Left lung (tissue), 10 donors: ENCODE results near the gene DZIP1L. TPM values are rescaled to one million over a fixed set of nuclear protein-coding genes. Genes with fewer than 3 reads are reported as not detected.

Source experiments
- ATAC-seq: fragments of 200-7000 bp; cut with Tn5 transposase; one replicate; pipeline ENCODE4 v1.9.1; 2020; ENCODE audit warnings: moderate library complexity
- DNase-seq, 4 donors: peaks; one replicate each; pipeline ENCODE4 v3.0.0-alpha.2; 2013 to 2020
- H3K27ac ChIP-seq, 2 donors: fragments of 200-600 bp; sonication (generic) in 1 of 2; one replicate each; pipeline versions ENCODE4 v1.5.0 to v1.8.0; 2020 to 2021
- H3K27me3 ChIP-seq, 2 donors: fragments of 200-600 bp; sonication (generic) in 1 of 2; one replicate each; pipeline versions ENCODE4 v1.5.0 to v1.8.0; 2020 to 2021
- H3K36me3 ChIP-seq, 2 donors: fragments of 200-600 bp; sonication (generic) in 1 of 2; one replicate each; pipeline versions ENCODE4 v1.5.0 to v1.8.0; 2020 to 2021
- H3K4me1 ChIP-seq, 2 donors: fragments of 200-600 bp; one replicate each; pipeline ENCODE4 v1.8.0; 2021
- H3K4me3 ChIP-seq, 2 donors: fragments of 200-600 bp; sonication (generic) in 1 of 2; one replicate each; pipeline versions ENCODE4 v1.5.0 to v1.8.0; 2020 to 2021; ENCODE audit warnings: mild to moderate bottlenecking in 1 of 2
- H3K9me3 ChIP-seq, 2 donors: fragments of 200-600 bp; sonication (generic) in 1 of 2; one replicate each; pipeline versions ENCODE4 v1.5.0 to v1.8.0; 2020 to 2021
- intact Hi-C, 2 donors: fragments of 100-400 bp; cut with DNase I; formaldehyde crosslinking; loops; one replicate each; pipeline versions ENCODE4 v1.11.2 to v1.14.2; 2022
- polyA plus RNA-seq, 6 donors: library from polyadenylated mRNA; unstranded; fragments of 120-200 nt; gene quantifications; one replicate each; pipeline ENCODE4 v1.2.1, GENCODE V29; 2013; ENCODE audit not compliant: insufficient read length in 6 of 6
- total RNA-seq, 2 donors: library from RNA; stranded (reverse); fragmentation: NEBNext Ultra II Directional; extraction: Animal tissue kit (Norgen Biotek cat#: 25700); gene quantifications; one replicate each; pipeline ENCODE4 v1.2.1, GENCODE V29; 2021
- TF ChIP-seq, protein P1 (sequence below), 2 donors: fragments of 200-600 bp; sonication (generic) in 1 of 2; IDR thresholded peaks; one replicate each; pipeline versions ENCODE4 v1.5.0 to v1.8.0; 2021; ENCODE audit warnings: antibody characterized with exemption in 2 of 2
- donor health status: DM: no; HTN: yes; CAD: no.
- donor health status: DM: no; HTN: no; CAD: no.

DZIP1L gene
- total and polyA plus RNA-seq, 8 donors = 14.0 to 24.2 (median 19.7) TPM

DNA sequence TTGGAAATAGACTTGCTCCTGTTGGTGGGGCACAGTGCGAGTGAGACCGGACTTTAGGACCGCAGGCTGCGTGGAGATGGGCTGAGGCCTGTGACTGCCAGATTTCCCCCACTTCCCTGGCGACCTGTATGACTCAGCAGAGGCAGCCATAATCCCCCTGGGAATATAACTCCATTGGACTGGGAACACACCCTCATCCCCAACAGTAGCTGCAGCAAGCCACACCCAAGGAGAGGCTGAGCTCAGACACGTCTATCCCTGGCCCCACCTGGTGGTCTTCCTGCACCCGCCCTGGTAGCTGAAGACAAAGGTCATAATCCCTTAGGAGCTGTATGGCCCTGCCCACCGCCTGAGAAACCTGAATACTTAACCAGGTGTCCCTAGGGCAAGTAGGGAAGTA is 42.6 kb downstream of the DZIP1L start:
- TF ChIP-seq, protein P1, sequence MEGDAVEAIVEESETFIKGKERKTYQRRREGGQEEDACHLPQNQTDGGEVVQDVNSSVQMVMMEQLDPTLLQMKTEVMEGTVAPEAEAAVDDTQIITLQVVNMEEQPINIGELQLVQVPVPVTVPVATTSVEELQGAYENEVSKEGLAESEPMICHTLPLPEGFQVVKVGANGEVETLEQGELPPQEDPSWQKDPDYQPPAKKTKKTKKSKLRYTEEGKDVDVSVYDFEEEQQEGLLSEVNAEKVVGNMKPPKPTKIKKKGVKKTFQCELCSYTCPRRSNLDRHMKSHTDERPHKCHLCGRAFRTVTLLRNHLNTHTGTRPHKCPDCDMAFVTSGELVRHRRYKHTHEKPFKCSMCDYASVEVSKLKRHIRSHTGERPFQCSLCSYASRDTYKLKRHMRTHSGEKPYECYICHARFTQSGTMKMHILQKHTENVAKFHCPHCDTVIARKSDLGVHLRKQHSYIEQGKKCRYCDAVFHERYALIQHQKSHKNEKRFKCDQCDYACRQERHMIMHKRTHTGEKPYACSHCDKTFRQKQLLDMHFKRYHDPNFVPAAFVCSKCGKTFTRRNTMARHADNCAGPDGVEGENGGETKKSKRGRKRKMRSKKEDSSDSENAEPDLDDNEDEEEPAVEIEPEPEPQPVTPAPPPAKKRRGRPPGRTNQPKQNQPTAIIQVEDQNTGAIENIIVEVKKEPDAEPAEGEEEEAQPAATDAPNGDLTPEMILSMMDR (IDR thresholded peaks at IDR 0.05) = no peak
- DNase-seq = no peak
- no peaks in the 10 kb centered on the region for H3K27me3 ChIP-seq
- no peak overlapping the region for H3K4me3 ChIP-seq
- no peaks in the 10 kb centered on the region for H3K9me3 ChIP-seq
- no peak overlapping the region for H3K27ac ChIP-seq
- no peak for ATAC-seq
- H3K4me1 ChIP-seq = no peaks in the 10 kb centered on the region
- H3K36me3 ChIP-seq = peaks cover 0 to 45% of the 10 kb centered on the region in 2 donors
- intact Hi-C loops = no loop called here

DNA sequence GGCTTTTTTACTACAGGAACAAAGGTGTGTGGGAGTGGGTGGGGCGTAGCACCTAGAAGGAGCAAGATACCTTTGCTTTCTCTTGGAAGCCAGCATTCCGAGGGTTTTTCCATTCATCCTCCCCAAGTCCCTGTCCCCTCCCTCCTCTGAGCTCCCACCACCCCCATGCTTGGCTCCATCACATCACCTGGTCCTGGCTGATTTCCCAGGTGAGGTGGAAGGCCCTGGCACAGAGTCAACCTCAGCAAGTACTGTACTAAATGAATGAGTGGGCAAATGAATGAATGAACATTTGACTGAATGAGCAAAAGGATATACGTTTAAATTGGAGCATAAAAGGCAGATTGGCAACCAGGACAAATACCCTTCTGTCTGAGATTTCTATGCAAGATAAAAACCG is 45.4 kb downstream of the DZIP1L start:
- no peak for ATAC-seq
- no peak overlapping the region for H3K27ac ChIP-seq
- H3K27me3 ChIP-seq = no peaks in the 10 kb centered on the region
- TF ChIP-seq, protein P1 (IDR thresholded peaks at IDR 0.05) = no peak
- no peak for DNase-seq
- no peaks in the 10 kb centered on the region for H3K9me3 ChIP-seq
- no peak overlapping the region for H3K4me3 ChIP-seq
- intact Hi-C loops = no loop called here
- H3K36me3 ChIP-seq = peaks cover 0 to 46% of the 10 kb centered on the region in 2 donors
- H3K4me1 ChIP-seq = no peaks in the 10 kb centered on the region

DNA sequence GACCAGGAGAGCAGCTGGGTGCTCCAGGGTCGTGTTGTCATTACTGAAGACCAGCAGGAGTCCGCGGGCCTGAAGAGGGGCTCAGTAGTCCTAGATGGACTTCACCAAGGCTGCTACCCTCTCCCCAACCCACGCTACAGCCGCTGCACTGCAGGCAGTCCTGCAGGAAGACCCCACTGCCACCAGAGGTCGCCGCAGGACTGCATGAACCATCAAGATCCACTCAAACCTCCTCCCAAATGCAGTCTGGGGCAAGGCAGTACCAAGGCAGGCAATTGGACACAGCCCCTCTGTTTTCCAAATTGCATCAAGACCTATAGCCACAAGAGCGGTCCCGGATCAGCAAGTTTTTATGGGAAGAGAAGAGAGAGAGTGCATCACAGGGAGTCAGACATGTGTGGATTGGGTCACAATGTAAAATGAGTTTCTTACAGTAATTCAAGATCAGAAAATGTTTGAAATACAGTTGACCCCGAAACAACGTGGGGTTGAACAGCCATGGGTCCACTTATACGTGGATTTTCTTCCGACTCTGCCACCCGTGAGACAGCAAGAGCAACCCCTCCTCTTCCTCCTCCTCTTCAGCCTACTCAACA is 46.7 kb downstream of the DZIP1L start:
- no peak overlapping the region for H3K27ac ChIP-seq
- intact Hi-C loops = loop anchor here in 1 of 2 donors (5.0 kb wide), 1 partner anchor 49 kb away; the partner anchor contains the start of gene DZIP1L
- H3K9me3 ChIP-seq = no peaks in the 10 kb centered on the region
- H3K36me3 ChIP-seq = peaks cover 0 to 46% of the 10 kb centered on the region in 2 donors
- H3K27me3 ChIP-seq = no peaks in the 10 kb centered on the region
- no peaks in the 10 kb centered on the region for H3K4me1 ChIP-seq
- peak; percentile 57 to 93 (median 81) for DNase-seq
- peak; percentile 98 for ATAC-seq
- TF ChIP-seq, protein P1 (IDR thresholded peaks at IDR 0.05) = peak; percentile 94 to 99
- H3K4me3 ChIP-seq = no peak overlapping the region

DNA sequence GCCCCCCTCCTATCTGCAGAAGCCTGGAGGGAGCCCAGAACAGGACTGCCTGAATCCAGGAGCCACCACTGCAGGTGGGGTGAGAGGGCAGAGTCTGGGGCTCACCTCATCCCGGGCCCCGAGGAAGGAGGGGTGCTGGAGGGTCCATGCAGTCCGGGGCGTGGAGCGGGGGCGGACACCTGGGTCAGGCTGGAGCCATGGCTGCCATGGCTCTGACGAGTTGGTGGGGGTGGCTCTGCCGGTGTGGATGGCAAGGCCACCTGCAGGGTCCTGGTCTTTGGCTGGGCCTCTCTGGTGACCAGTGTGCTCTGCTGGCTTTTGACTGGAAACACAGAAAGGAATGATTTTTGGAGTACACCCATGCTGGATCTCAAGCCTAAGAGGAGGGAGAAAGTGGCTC is 47.4 kb downstream of the DZIP1L start:
- no peak overlapping the region for H3K27ac ChIP-seq
- H3K4me3 ChIP-seq = no peak overlapping the region
- no peaks in the 10 kb centered on the region for H3K27me3 ChIP-seq
- H3K9me3 ChIP-seq = no peaks in the 10 kb centered on the region
- no peak for DNase-seq
- ATAC-seq = no peak
- H3K36me3 ChIP-seq = peaks cover 0 to 49% of the 10 kb centered on the region in 2 donors
- TF ChIP-seq, protein P1 (IDR thresholded peaks at IDR 0.05) = no peak
- no peaks in the 10 kb centered on the region for H3K4me1 ChIP-seq
- intact Hi-C loops = loop anchor here in 1 of 2 donors (5.0 kb wide), 1 partner anchor 49 kb away; the partner anchor contains the start of gene DZIP1L

DNA sequence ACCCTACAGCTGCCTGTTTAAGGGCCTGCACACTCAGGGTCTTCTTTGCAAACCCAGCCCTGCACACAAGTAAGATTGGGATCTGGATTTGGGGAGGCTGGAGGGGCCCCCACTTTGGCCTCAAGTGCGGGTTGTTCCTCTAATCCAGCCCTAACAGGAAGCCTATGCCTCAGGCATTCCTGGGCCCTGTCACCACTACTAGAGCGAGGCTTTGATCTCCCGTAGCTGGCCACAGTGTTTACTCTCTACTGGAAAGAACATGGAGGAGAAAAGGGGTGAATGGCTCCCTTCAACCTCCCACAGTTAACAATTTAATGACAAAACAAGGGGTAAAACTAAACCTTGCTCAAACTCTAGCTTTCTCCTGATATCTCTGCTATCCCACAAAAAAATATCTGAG is 48.4 kb downstream of the DZIP1L start:
- ATAC-seq (no peak), DNase-seq (peak in 1 of 4 donors; percentile 13)
- H3K27me3 ChIP-seq = no peaks in the 10 kb centered on the region
- H3K27ac ChIP-seq = no peak overlapping the region
- intact Hi-C loops = loop anchor here in 1 of 2 donors (5.0 kb wide), 1 partner anchor 50 kb away; the partner anchor contains the start of gene DZIP1L
- H3K36me3 ChIP-seq = peaks cover 0 to 54% of the 10 kb centered on the region in 2 donors
- no peaks in the 10 kb centered on the region for H3K4me1 ChIP-seq
- TF ChIP-seq, protein P1 (IDR thresholded peaks at IDR 0.05) = no peak
- H3K9me3 ChIP-seq = no peaks in the 10 kb centered on the region
- H3K4me3 ChIP-seq = no peak overlapping the region
